Neuronal stem cell (in vitro differentiated cells): ENCODE measurements around the gene SMIM24.
A peak's percentile ranks its signal among the peaks of the same experiment; 100 is the strongest.
"Not testable (repeated sequence)": the region's sequence is repeated elsewhere in the genome, so short reads cannot be mapped to it uniquely, and the experiment has no call there.

Experiments used
- DNase-seq: peaks from one replicate; pipeline ENCODE4 v3.0.0-alpha.2; 2013; ENCODE audit warnings: low spot score
- H2AFZ ChIP-seq: one replicate; pipeline ENCODE4 v1.6.1; 2013; ENCODE audit warnings: mild to moderate bottlenecking, low read length, inconsistent platforms
- H2AK5ac ChIP-seq: 2 replicates; pipeline ENCODE4 v1.6.1; 2013; ENCODE audit warnings: low read depth, mild to moderate bottlenecking, inconsistent platforms, low read length, moderate library complexity, mixed read lengths
- H2BK120ac ChIP-seq: 2 replicates; pipeline ENCODE4 v1.6.1; 2013; ENCODE audit warnings: low read depth, mild to moderate bottlenecking, inconsistent platforms, low read length, moderate library complexity, mixed read lengths
- H2BK12ac ChIP-seq: one replicate; pipeline ENCODE4 v1.6.1; 2013; ENCODE audit warnings: low read length, inconsistent platforms
- H2BK15ac ChIP-seq: 2 replicates; pipeline ENCODE4 v1.6.1; 2013; ENCODE audit warnings: mild to moderate bottlenecking, low read length, inconsistent platforms, mixed read lengths
- H2BK5ac ChIP-seq: one replicate; pipeline ENCODE4 v1.6.1; 2013; ENCODE audit warnings: inconsistent platforms, mild to moderate bottlenecking, low read length, moderate library complexity
- H3K14ac ChIP-seq: one replicate; pipeline ENCODE4 v1.6.1; 2013; ENCODE audit warnings: low read length, inconsistent platforms
- H3K18ac ChIP-seq: 2 replicates; pipeline ENCODE4 v1.6.1; 2013; ENCODE audit warnings: low read length, inconsistent platforms
- H3K23ac ChIP-seq: 2 replicates; pipeline ENCODE4 v1.6.1; 2013; ENCODE audit warnings: low read depth, mild to moderate bottlenecking, mixed read lengths, low read length, inconsistent platforms; ENCODE audit not compliant: poor library complexity
- H3K27ac ChIP-seq: replicated peaks from 3 replicates; pipeline ENCODE4 v1.5.1; 2013; ENCODE audit warnings: low read length, inconsistent platforms
- H3K27me3 ChIP-seq, 3 experiments: 2 replicates each; pipeline ENCODE4 v1.6.1; 2013; ENCODE audit warnings: low read length in 3 of 3, mild to moderate bottlenecking in 2 of 3, inconsistent platforms in 1 of 3, low read depth in 1 of 3, mixed read lengths in 1 of 3, moderate library complexity in 1 of 3; ENCODE audit not compliant: control insufficient read depth in 3 of 3, insufficient read depth in 3 of 3
- H3K36me3 ChIP-seq, 2 donors: replicated peaks in 1 of 2; 2 replicates each; pipeline ENCODE4 v1.6.1; 2013; ENCODE audit warnings: low read length in 2 of 2; ENCODE audit not compliant: control insufficient read depth in 2 of 2, insufficient read depth in 2 of 2
- H3K4ac ChIP-seq: 2 replicates; pipeline ENCODE4 v1.6.1; 2013; ENCODE audit warnings: inconsistent platforms, mild to moderate bottlenecking, low read length, moderate library complexity
- H3K4me1 ChIP-seq, 2 donors: 1 replicate in 1 of 2; 2 replicates in 1 of 2; pipeline ENCODE4 v1.6.1; 2013; ENCODE audit warnings: low read length in 2 of 2, low read depth in 1 of 2; ENCODE audit not compliant: control insufficient read depth in 2 of 2, insufficient read depth in 1 of 2
- H3K4me2 ChIP-seq: one replicate; pipeline ENCODE4 v1.6.1; 2013; ENCODE audit warnings: mild to moderate bottlenecking, low read length, inconsistent platforms; ENCODE audit not compliant: insufficient read depth, poor library complexity, severe bottlenecking
- H3K4me3 ChIP-seq, 2 donors: 2 replicates each; pipeline ENCODE4 v1.5.1; 2013; ENCODE audit warnings: low read length in 2 of 2, mild to moderate bottlenecking in 2 of 2, inconsistent platforms in 1 of 2, moderate library complexity in 1 of 2
- H3K79me1 ChIP-seq: one replicate; pipeline ENCODE4 v1.6.1; 2013; ENCODE audit warnings: low read depth, mild to moderate bottlenecking, inconsistent platforms, low read length, moderate library complexity
- H3K9ac ChIP-seq: one replicate; pipeline ENCODE4 v1.6.1; 2013; ENCODE audit warnings: mild to moderate bottlenecking, low read depth, low read length, inconsistent platforms; ENCODE audit not compliant: poor library complexity
- H3K9me3 ChIP-seq, 2 donors: replicated peaks in 1 of 2; 2 replicates each; pipeline versions ENCODE3 to v1.6.1; 2013; ENCODE audit warnings: low read length in 2 of 2, mild to moderate bottlenecking in 2 of 2, inconsistent platforms in 1 of 2, low read depth in 1 of 2, mixed read lengths in 1 of 2, moderate library complexity in 1 of 2; ENCODE audit not compliant: control insufficient read depth in 2 of 2, insufficient read depth in 1 of 2
- H4K8ac ChIP-seq: one replicate; pipeline ENCODE4 v1.6.1; 2013; ENCODE audit warnings: low read depth, mild to moderate bottlenecking, inconsistent platforms, low read length, moderate library complexity
- H4K91ac ChIP-seq: one replicate; pipeline ENCODE4 v1.6.1; 2013; ENCODE audit warnings: low read length, low read depth, mild to moderate bottlenecking, inconsistent platforms; ENCODE audit not compliant: poor library complexity
- WGBS, 2 donors: extraction: QIAGEN DNeasy Blood & Tissue Kit; methylation state at CpG; one replicate each; pipeline ENCODE4 v1.1.7; 2013; ENCODE audit warnings: missing lambda C conversion rate in 2 of 2, mixed read lengths in 1 of 2; ENCODE audit not compliant: insufficient read length in 2 of 2, insufficient replicate concordance in 1 of 2; ENCODE audit errors: extremely low coverage in 2 of 2; 5-methylcytosine and 5-hydroxymethylcytosine counted together

Gene SMIM24

DNA sequence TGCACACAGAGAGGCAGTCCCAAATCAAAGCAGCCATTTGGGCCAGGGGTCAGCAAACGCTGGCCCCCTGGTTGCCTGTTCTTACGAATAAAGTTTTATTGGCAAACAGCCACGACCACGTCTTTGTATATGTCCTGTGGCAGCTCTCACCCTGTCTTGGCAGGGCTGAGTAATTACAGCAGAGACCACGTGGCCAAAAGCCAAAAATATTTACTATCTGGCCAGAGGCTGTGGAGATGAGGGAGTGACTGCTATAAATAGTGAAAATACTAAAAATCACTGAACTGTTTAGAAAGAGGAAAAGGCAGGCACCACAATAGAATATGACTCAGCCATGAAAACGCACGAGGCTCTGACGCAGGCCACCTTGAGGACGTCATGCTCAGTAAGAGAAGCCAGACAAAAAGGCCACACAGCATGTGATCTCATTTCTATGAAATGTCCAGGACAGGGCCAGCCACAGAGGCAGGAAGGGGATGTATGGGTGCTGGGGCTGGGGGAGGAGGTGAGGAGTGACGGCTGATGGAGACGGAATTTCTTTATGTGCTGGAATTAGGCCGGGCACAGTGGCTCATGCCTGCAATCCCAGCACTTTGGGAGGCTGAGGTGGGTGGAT, 29.4 kb downstream of the SMIM24 start:
- Histone ChIP-seq H2BK12ac (no peak overlapping the region), H3K4me2 (no peak overlapping the region), H4K91ac (no peak overlapping the region), H3K4ac (no peak overlapping the region), H3K9me3 (no peaks in the 10 kb centered on the region), H2AFZ (no peak overlapping the region), H3K23ac (no peak overlapping the region), H3K79me1 (peaks cover 2% of the 10 kb centered on the region), H2BK120ac (no peak overlapping the region), H3K4me1 (no peaks in the 10 kb centered on the region), H3K14ac (no peak overlapping the region), H4K8ac (no peak overlapping the region), H3K27me3 (peaks cover 0 to 3% (median 0%) of the 10 kb centered on the region in 3 experiments), H2AK5ac (no peak overlapping the region), H3K9ac (no peak overlapping the region), H3K27ac (no peak overlapping the region), H3K4me3 (no peak overlapping the region), H3K36me3 (peaks cover 0 to 3% of the 10 kb centered on the region in 2 donors), H3K18ac (no peak overlapping the region), H2BK5ac (no peak overlapping the region), H2BK15ac (no peak overlapping the region)
- DNase-seq, result no peak
- WGBS, 2 donors, result no CpG with 5 or more reads among the region's 12 CpGs

DNA sequence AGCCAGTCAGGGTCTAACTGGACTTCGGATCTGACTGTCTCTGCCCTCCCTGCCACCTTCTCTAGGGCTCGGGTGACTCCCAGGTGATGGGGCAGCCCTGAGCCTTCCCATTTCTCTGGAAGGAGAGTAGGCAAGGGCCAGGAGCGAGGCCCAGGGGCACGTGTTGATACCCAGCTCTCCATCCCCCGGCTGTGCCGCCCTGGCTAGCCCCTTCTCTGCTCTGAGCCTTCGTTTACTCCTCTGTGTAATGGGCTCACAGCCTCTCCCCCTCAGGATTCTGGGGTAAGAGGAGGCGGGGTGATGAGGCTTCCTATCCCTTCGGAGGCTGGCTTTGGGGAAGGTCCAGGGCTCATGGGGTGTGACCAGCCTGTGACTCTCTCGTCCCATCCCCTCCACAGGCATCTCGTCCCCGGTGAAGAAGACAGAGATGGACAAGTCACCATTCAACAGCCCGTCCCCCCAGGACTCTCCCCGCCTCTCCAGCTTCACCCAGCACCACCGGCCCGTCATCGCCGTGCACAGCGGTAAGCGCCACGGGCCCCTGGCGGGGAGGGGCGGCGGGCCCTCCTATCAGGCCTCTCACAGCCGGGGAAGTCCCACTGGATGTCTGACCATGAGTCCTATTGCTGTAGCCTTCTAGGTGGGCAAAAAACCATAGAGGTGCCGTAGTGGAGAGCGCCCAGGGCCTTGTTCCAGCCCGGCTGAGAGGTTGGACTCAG, 31.6 kb downstream of the SMIM24 start:
- peak overlapping the region; percentile 63 for H2AK5ac ChIP-seq
- no peak overlapping the region for H3K9ac ChIP-seq
- no peak overlapping the region for H3K18ac ChIP-seq
- H3K14ac ChIP-seq, result peak overlapping the region; percentile 32
- peaks cover 3% of the 10 kb centered on the region in 2 donors for H3K36me3 ChIP-seq
- no peak overlapping the region for H3K4me3 ChIP-seq
- peaks cover 4% of the 10 kb centered on the region for H3K79me1 ChIP-seq
- no peak overlapping the region for H4K8ac ChIP-seq
- H2BK120ac ChIP-seq, result no peak overlapping the region
- peaks cover 0 to 7% (median 0%) of the 10 kb centered on the region in 3 experiments for H3K27me3 ChIP-seq
- no peak overlapping the region for H3K4me2 ChIP-seq
- peak overlapping the region; percentile 58 for H2BK12ac ChIP-seq
- no peak overlapping the region for H2AFZ ChIP-seq
- no CpG with 5 or more reads among the region's 28 CpGs for WGBS, 2 donors
- no peak overlapping the region for H3K27ac ChIP-seq
- peak overlapping the region; percentile 31 for H3K4ac ChIP-seq
- H2BK15ac ChIP-seq, result peak overlapping the region; percentile 57
- no peak for DNase-seq
- H3K9me3 ChIP-seq, result peaks cover 0 to 4% of the 10 kb centered on the region in 2 donors
- peaks cover 7 to 9% of the 10 kb centered on the region in 2 donors for H3K4me1 ChIP-seq
- H2BK5ac ChIP-seq, result peak overlapping the region; percentile 39
- H3K23ac ChIP-seq, result no peak overlapping the region
- no peak overlapping the region for H4K91ac ChIP-seq

DNA sequence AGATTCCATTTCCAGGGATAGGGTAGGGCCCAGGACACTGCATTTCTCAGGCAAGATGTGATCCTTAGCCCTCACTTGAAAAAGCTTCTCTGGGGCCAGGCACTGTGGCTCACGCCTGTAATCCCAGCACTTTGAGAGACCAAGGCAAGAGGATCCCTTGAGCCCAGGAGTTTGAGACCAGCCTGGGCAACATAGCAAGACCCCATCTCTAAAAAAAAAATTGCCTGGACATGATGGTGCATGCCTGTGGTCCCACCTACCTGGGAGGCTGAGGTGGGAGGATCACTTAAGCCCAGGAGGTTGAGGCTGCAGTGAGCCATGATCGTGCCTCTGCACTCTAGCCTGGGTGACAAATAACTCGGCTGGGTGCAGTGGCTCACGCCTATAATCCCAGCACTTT, 33.7 kb downstream of the SMIM24 start:
- not testable (repeated sequence) for H2AFZ ChIP-seq, H3K4me3 ChIP-seq, H2BK120ac ChIP-seq, H3K4ac ChIP-seq, H2AK5ac ChIP-seq, H3K79me1 ChIP-seq, H3K18ac ChIP-seq, H3K9me3 ChIP-seq, H3K27me3 ChIP-seq, H3K23ac ChIP-seq, DNase-seq, H3K9ac ChIP-seq, H2BK5ac ChIP-seq, H2BK12ac ChIP-seq, H3K14ac ChIP-seq, H4K91ac ChIP-seq, H4K8ac ChIP-seq, H3K36me3 ChIP-seq, H3K27ac ChIP-seq, H2BK15ac ChIP-seq, H3K4me2 ChIP-seq
- no CpG with 5 or more reads among the region's 4 CpGs for WGBS, 2 donors
- peaks cover 16 to 19% of the 10 kb centered on the region in 2 donors for H3K4me1 ChIP-seq

DNA sequence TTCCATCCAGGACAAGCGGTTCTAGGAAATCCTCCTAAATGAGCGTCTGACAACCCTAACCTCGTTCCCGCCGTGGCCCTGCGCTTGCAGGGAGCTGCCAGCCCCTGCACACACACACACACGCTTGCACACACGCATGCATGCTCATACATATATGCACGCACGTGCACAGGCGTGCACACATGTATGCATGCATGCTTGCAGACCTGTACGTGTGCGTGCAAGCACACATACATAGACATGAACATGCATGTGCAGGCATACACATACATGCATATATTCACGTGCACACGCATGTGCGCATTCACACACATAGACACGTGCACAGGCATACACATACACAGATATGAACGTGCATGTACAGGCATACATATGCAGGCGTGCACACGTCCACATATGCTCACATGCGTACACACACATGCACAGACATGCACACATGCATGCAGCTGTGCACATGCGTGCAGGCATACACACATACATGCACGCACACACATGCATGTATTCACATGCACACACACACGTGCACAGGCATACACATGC, 35.6 kb downstream of the SMIM24 start:
- Histone ChIP-seq H3K4me1 (peaks cover 16 to 20% of the 10 kb centered on the region in 2 donors), H3K27ac (peak overlapping the region; percentile 45)

More for the DNA sequence above, 35.6 kb downstream of the SMIM24 start:
- H3K18ac ChIP-seq, result peak overlapping the region; percentile 44
- peak overlapping the region; percentile 48 for H2AFZ ChIP-seq
- H2BK120ac ChIP-seq, result no peak overlapping the region
- H3K9me3 ChIP-seq, result peaks cover 0 to 5% of the 10 kb centered on the region in 2 donors
- no peak overlapping the region for H2BK15ac ChIP-seq
- peak overlapping the region; percentile 59 for H2BK5ac ChIP-seq
- peak overlapping the region; percentile 28 for H3K4me2 ChIP-seq
- H4K91ac ChIP-seq, result peak overlapping the region; percentile 73
- H3K9ac ChIP-seq, result peak overlapping the region; percentile 66
- H3K23ac ChIP-seq, result peak overlapping the region; percentile 14
- DNase-seq, result no peak
- no peak overlapping the region for H2AK5ac ChIP-seq
- peaks cover 0 to 3% of the 10 kb centered on the region in 2 donors for H3K36me3 ChIP-seq
- H3K4ac ChIP-seq, result no peak overlapping the region
- H3K27me3 ChIP-seq, result peaks cover 0 to 17% (median 0%) of the 10 kb centered on the region in 3 experiments
- WGBS, 2 donors, result no CpG with 5 or more reads among the region's 24 CpGs
- H3K14ac ChIP-seq, result peak overlapping the region; percentile 61
- H3K4me3 ChIP-seq, result peak overlapping the region; percentile 20 to 37
- H3K79me1 ChIP-seq, result peaks cover 6% of the 10 kb centered on the region
- no peak overlapping the region for H4K8ac ChIP-seq
- peak overlapping the region; percentile 12 for H2BK12ac ChIP-seq
